Neuronal stem cell (in vitro differentiated cells): ENCODE data around the gene TLCD3A.

Source experiments
- DNase-seq: peaks from one replicate; pipeline ENCODE4 v3.0.0-alpha.2; 2013; ENCODE audit warnings: low spot score
- H2AFZ ChIP-seq: one replicate; pipeline ENCODE4 v1.6.1; 2013; ENCODE audit warnings: mild to moderate bottlenecking, low read length, inconsistent platforms
- H2AK5ac ChIP-seq: 2 replicates; pipeline ENCODE4 v1.6.1; 2013; ENCODE audit warnings: low read depth, mild to moderate bottlenecking, inconsistent platforms, low read length, moderate library complexity, mixed read lengths
- H2BK120ac ChIP-seq: 2 replicates; pipeline ENCODE4 v1.6.1; 2013; ENCODE audit warnings: low read depth, mild to moderate bottlenecking, inconsistent platforms, low read length, moderate library complexity, mixed read lengths
- H2BK12ac ChIP-seq: one replicate; pipeline ENCODE4 v1.6.1; 2013; ENCODE audit warnings: low read length, inconsistent platforms
- H2BK15ac ChIP-seq: 2 replicates; pipeline ENCODE4 v1.6.1; 2013; ENCODE audit warnings: mild to moderate bottlenecking, low read length, inconsistent platforms, mixed read lengths
- H2BK5ac ChIP-seq: one replicate; pipeline ENCODE4 v1.6.1; 2013; ENCODE audit warnings: inconsistent platforms, mild to moderate bottlenecking, low read length, moderate library complexity
- H3K14ac ChIP-seq: one replicate; pipeline ENCODE4 v1.6.1; 2013; ENCODE audit warnings: low read length, inconsistent platforms
- H3K18ac ChIP-seq: 2 replicates; pipeline ENCODE4 v1.6.1; 2013; ENCODE audit warnings: low read length, inconsistent platforms
- H3K23ac ChIP-seq: 2 replicates; pipeline ENCODE4 v1.6.1; 2013; ENCODE audit warnings: low read depth, mild to moderate bottlenecking, mixed read lengths, low read length, inconsistent platforms; ENCODE audit not compliant: poor library complexity
- H3K27ac ChIP-seq: replicated peaks from 3 replicates; pipeline ENCODE4 v1.5.1; 2013; ENCODE audit warnings: low read length, inconsistent platforms
- H3K27me3 ChIP-seq, 3 experiments: 2 replicates each; pipeline ENCODE4 v1.6.1; 2013; ENCODE audit warnings: low read length in 3 of 3, mild to moderate bottlenecking in 2 of 3, inconsistent platforms in 1 of 3, low read depth in 1 of 3, mixed read lengths in 1 of 3, moderate library complexity in 1 of 3; ENCODE audit not compliant: control insufficient read depth in 3 of 3, insufficient read depth in 3 of 3
- H3K36me3 ChIP-seq, 2 donors: replicated peaks in 1 of 2; 2 replicates each; pipeline ENCODE4 v1.6.1; 2013; ENCODE audit warnings: low read length in 2 of 2; ENCODE audit not compliant: control insufficient read depth in 2 of 2, insufficient read depth in 2 of 2
- H3K4ac ChIP-seq: 2 replicates; pipeline ENCODE4 v1.6.1; 2013; ENCODE audit warnings: inconsistent platforms, mild to moderate bottlenecking, low read length, moderate library complexity
- H3K4me1 ChIP-seq, 2 donors: 1 replicate in 1 of 2; 2 replicates in 1 of 2; pipeline ENCODE4 v1.6.1; 2013; ENCODE audit warnings: low read length in 2 of 2, low read depth in 1 of 2; ENCODE audit not compliant: control insufficient read depth in 2 of 2, insufficient read depth in 1 of 2
- H3K4me2 ChIP-seq: one replicate; pipeline ENCODE4 v1.6.1; 2013; ENCODE audit warnings: mild to moderate bottlenecking, low read length, inconsistent platforms; ENCODE audit not compliant: insufficient read depth, poor library complexity, severe bottlenecking
- H3K4me3 ChIP-seq, 2 donors: 2 replicates each; pipeline ENCODE4 v1.5.1; 2013; ENCODE audit warnings: low read length in 2 of 2, mild to moderate bottlenecking in 2 of 2, inconsistent platforms in 1 of 2, moderate library complexity in 1 of 2
- H3K79me1 ChIP-seq: one replicate; pipeline ENCODE4 v1.6.1; 2013; ENCODE audit warnings: low read depth, mild to moderate bottlenecking, inconsistent platforms, low read length, moderate library complexity
- H3K9ac ChIP-seq: one replicate; pipeline ENCODE4 v1.6.1; 2013; ENCODE audit warnings: mild to moderate bottlenecking, low read depth, low read length, inconsistent platforms; ENCODE audit not compliant: poor library complexity
- H3K9me3 ChIP-seq, 2 donors: replicated peaks in 1 of 2; 2 replicates each; pipeline versions ENCODE3 to v1.6.1; 2013; ENCODE audit warnings: low read length in 2 of 2, mild to moderate bottlenecking in 2 of 2, inconsistent platforms in 1 of 2, low read depth in 1 of 2, mixed read lengths in 1 of 2, moderate library complexity in 1 of 2; ENCODE audit not compliant: control insufficient read depth in 2 of 2, insufficient read depth in 1 of 2
- H4K8ac ChIP-seq: one replicate; pipeline ENCODE4 v1.6.1; 2013; ENCODE audit warnings: low read depth, mild to moderate bottlenecking, inconsistent platforms, low read length, moderate library complexity
- H4K91ac ChIP-seq: one replicate; pipeline ENCODE4 v1.6.1; 2013; ENCODE audit warnings: low read length, low read depth, mild to moderate bottlenecking, inconsistent platforms; ENCODE audit not compliant: poor library complexity
- WGBS, 2 donors: extraction: QIAGEN DNeasy Blood & Tissue Kit; methylation state at CpG; one replicate each; pipeline ENCODE4 v1.1.7; 2013; ENCODE audit warnings: missing lambda C conversion rate in 2 of 2, mixed read lengths in 1 of 2; ENCODE audit not compliant: insufficient read length in 2 of 2, insufficient replicate concordance in 1 of 2; ENCODE audit errors: extremely low coverage in 2 of 2; 5-methylcytosine and 5-hydroxymethylcytosine counted together

The TLCD3A gene

DNA sequence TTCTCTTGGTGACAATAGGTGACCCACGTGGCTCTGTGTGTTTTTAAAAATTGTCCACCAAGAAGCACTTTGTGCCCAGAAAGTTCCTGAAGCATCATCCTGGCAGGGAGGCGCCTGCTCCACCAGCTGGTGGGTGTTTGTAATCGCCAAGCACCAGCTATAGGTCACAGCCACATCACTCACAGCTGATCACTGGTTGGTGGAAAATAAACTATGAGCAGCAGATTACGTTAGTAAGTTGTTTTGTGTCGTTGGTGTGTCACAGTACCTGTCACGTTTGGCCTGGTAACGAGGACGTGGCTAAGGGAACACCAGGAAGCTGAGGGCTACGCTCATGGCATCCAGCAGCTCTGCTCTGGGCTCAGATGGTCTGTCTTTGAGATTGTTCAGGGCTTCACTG, 59.9 kb downstream of the TLCD3A start:
- DNase-seq: no peak
- no CpG with 5 or more reads among the region's 9 CpGs for WGBS, 2 donors

More for the DNA sequence above, 59.9 kb downstream of the TLCD3A start:
- Histone ChIP-seq H3K36me3 (peaks cover 36 to 76% of the 10 kb centered on the region in 2 donors), H4K91ac (no peak overlapping the region), H2AFZ (no peak overlapping the region), H3K18ac (no peak overlapping the region), H3K4me3 (no peak overlapping the region), H3K27me3 (no peaks in the 10 kb centered on the region), H3K79me1 (peaks cover 4% of the 10 kb centered on the region), H2BK120ac (no peak overlapping the region), H3K9me3 (no peaks in the 10 kb centered on the region), H3K4ac (no peak overlapping the region), H2BK5ac (no peak overlapping the region), H3K4me1 (peaks cover 3 to 12% of the 10 kb centered on the region in 2 donors), H3K27ac (no peak overlapping the region), H2AK5ac (no peak overlapping the region), H3K9ac (no peak overlapping the region), H2BK12ac (no peak overlapping the region), H3K14ac (no peak overlapping the region), H3K23ac (no peak overlapping the region), H2BK15ac (no peak overlapping the region), H3K4me2 (no peak overlapping the region), H4K8ac (no peak overlapping the region)
